ENCODE results near the gene CNGA4.
"Not testable (repeated sequence)": the region's sequence is repeated elsewhere in the genome, so short reads cannot be mapped to it uniquely, and the experiment has no call there.

CNGA4 gene

DNA sequence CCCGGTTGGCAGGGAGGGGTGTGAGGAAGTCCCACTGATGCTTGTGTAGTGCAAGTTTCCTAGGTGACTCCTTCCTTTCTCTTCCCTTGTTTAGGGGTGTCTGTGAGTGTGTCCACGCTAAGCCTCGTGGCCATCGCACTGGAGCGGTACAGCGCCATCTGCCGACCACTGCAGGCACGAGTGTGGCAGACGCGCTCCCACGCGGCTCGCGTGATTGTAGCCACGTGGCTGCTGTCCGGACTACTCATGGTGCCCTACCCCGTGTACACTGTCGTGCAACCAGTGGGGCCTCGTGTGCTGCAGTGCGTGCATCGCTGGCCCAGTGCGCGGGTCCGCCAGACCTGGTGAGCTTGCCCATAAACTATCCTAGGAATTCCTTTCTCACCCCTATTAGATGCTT is 31.1 kb downstream of the CNGA4 start:
- H3K56ac ChIP-seq (ENCODE audit: low read length) = peak overlapping the region; percentile 1
- H3K79me1 ChIP-seq (ENCODE audit: low read length) = no peaks in the 10 kb centered on the region
- H3K4me1 ChIP-seq (ENCODE audit: control insufficient read depth, low read depth, low read length) = peaks cover 3% of the 10 kb centered on the region
- no peak overlapping the region for H3K9ac ChIP-seq (ENCODE audit: low read length)
- H2BK15ac ChIP-seq (replicated peaks; ENCODE audit: low read depth) = no peak overlapping the region
- no peak overlapping the region for H3K4me3 ChIP-seq (ENCODE audit: low read length)
- no peak overlapping the region for H3K18ac ChIP-seq (ENCODE audit: low read length)
- no peak overlapping the region for H4K8ac ChIP-seq (ENCODE audit: low read depth, low read length)
- no peak overlapping the region for H2BK120ac ChIP-seq (ENCODE audit: low read depth, low read length)
- H4K5ac ChIP-seq (ENCODE audit: low read length) = no peak overlapping the region
- no peak overlapping the region for H3K23ac ChIP-seq (ENCODE audit: low read length)
- H3K27ac ChIP-seq (ENCODE audit: low read depth, low read length) = no peak overlapping the region
- H3K36me3 ChIP-seq (ENCODE audit: control insufficient read depth, insufficient read depth, low read length) = no peaks in the 10 kb centered on the region
- H3K79me2 ChIP-seq (ENCODE audit: control insufficient read depth, insufficient read depth, low read length) = no peaks in the 10 kb centered on the region
- no peak overlapping the region for H2BK5ac ChIP-seq (ENCODE audit: low read length)
- H3K4me2 ChIP-seq (ENCODE audit: low read length) = no peak overlapping the region
- no peaks in the 10 kb centered on the region for H3K27me3 ChIP-seq (ENCODE audit: insufficient read depth, low read length, poor library complexity)
- no peak overlapping the region for H2AK5ac ChIP-seq (ENCODE audit: low read length)
- H3K4ac ChIP-seq (ENCODE audit: low read depth, low read length) = no peak overlapping the region
- WGBS (ENCODE audit: extremely low coverage, insufficient coverage, low lambda C conversion rate) = no CpG with 5 or more reads among the region's 24 CpGs
- DNase-seq = no peak

DNA sequence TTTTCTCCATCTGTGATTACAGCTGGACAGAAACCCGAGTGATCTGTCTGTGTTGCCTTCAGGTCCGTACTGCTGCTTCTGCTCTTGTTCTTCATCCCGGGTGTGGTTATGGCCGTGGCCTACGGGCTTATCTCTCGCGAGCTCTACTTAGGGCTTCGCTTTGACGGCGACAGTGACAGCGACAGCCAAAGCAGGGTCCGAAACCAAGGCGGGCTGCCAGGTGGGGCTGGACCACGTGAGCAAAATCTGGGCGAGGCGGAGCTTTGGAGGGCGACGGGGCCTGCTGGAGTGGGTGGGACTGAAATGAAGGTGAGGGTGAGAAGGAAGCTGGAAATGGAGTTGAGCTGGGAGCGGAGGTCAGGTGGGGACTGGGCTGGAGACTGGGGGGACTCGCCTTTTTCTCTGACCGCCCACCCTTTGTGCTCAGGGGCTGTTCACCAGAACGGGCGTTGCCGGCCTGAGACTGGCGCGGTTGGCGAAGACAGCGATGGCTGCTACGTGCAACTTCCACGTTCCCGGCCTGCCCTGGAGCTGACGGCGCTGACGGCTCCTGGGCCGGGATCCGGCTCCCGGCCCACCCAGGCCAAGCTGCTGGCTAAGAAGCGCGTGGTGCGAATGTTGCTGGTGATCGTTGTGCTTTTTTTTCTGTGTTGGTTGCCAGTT is 31.8 kb downstream of the CNGA4 start:
- DNase-seq = no peak
- Histone ChIP-seq H4K5ac (ENCODE audit: low read length) (no peak overlapping the region), H3K4me2 (ENCODE audit: low read length) (no peak overlapping the region), H3K56ac (ENCODE audit: low read length) (no peak overlapping the region), H3K27me3 (ENCODE audit: insufficient read depth, low read length, poor library complexity) (no peaks in the 10 kb centered on the region), H3K9ac (ENCODE audit: low read length) (no peak overlapping the region), H3K4ac (ENCODE audit: low read depth, low read length) (no peak overlapping the region), H3K79me1 (ENCODE audit: low read length) (no peaks in the 10 kb centered on the region), H4K8ac (ENCODE audit: low read depth, low read length) (no peak overlapping the region), H3K23ac (ENCODE audit: low read length) (no peak overlapping the region), H3K79me2 (ENCODE audit: control insufficient read depth, insufficient read depth, low read length) (no peaks in the 10 kb centered on the region), H3K27ac (ENCODE audit: low read depth, low read length) (no peak overlapping the region), H2BK15ac (replicated peaks; ENCODE audit: low read depth) (no peak overlapping the region), H3K18ac (ENCODE audit: low read length) (no peak overlapping the region), H3K4me3 (ENCODE audit: low read length) (no peak overlapping the region), H2AK5ac (ENCODE audit: low read length) (no peak overlapping the region), H2BK5ac (ENCODE audit: low read length) (no peak overlapping the region), H3K36me3 (ENCODE audit: control insufficient read depth, insufficient read depth, low read length) (no peaks in the 10 kb centered on the region), H2BK120ac (ENCODE audit: low read depth, low read length) (no peak overlapping the region), H3K4me1 (ENCODE audit: control insufficient read depth, low read depth, low read length) (peaks cover 3% of the 10 kb centered on the region)
- no CpG with 5 or more reads among the region's 41 CpGs for WGBS (ENCODE audit: extremely low coverage, insufficient coverage, low lambda C conversion rate)

DNA sequence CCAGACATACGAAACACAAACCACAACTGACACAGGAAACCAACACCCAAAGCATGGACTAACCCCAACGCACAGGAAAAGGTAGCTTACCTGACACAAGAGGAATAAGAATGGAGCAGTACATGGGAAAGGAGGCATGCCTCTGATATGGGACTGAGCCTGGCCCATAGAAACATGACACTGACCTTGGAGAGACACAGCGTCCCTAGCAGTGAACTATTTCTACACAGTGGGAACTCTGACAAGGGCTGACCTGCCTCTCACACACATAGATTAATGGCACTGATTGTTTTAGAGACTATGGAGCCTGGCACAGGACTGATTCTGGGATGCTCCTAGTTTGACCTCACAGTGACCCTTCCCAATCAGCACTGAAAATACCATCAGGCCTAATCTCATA is 32.7 kb downstream of the CNGA4 start:
- no peak overlapping the region for H3K56ac ChIP-seq (ENCODE audit: low read length)

GRCh38 chr11:6273188-6273587 is 34.3 kb downstream of the CNGA4 start:
- WGBS (ENCODE audit: extremely low coverage, insufficient coverage, low lambda C conversion rate) = no CpG with 5 or more reads among the region's 4 CpGs
- no peak overlapping the region for H3K4ac ChIP-seq (ENCODE audit: low read depth, low read length)
- H3K23ac ChIP-seq (ENCODE audit: low read length) = no peak overlapping the region
- H2AK5ac ChIP-seq (ENCODE audit: low read length) = no peak overlapping the region
- no peaks in the 10 kb centered on the region for H3K79me1 ChIP-seq (ENCODE audit: low read length)
- no peaks in the 10 kb centered on the region for H3K27me3 ChIP-seq (ENCODE audit: insufficient read depth, low read length, poor library complexity)
- no peak overlapping the region for H3K4me3 ChIP-seq (ENCODE audit: low read length)
- no peaks in the 10 kb centered on the region for H3K79me2 ChIP-seq (ENCODE audit: control insufficient read depth, insufficient read depth, low read length)
- no peak overlapping the region for H2BK15ac ChIP-seq (replicated peaks; ENCODE audit: low read depth)
- H3K4me1 ChIP-seq (ENCODE audit: control insufficient read depth, low read depth, low read length) = peaks cover 3% of the 10 kb centered on the region
- no peak overlapping the region for H3K27ac ChIP-seq (ENCODE audit: low read depth, low read length)
- H3K56ac ChIP-seq (ENCODE audit: low read length) = no peak overlapping the region
- H2BK120ac ChIP-seq (ENCODE audit: low read depth, low read length) = no peak overlapping the region
- H4K8ac ChIP-seq (ENCODE audit: low read depth, low read length) = no peak overlapping the region
- no peak overlapping the region for H4K5ac ChIP-seq (ENCODE audit: low read length)
- no peak overlapping the region for H3K18ac ChIP-seq (ENCODE audit: low read length)
- DNase-seq = no peak
- no peaks in the 10 kb centered on the region for H3K36me3 ChIP-seq (ENCODE audit: control insufficient read depth, insufficient read depth, low read length)
- H3K4me2 ChIP-seq (ENCODE audit: low read length) = no peak overlapping the region
- no peak overlapping the region for H2BK5ac ChIP-seq (ENCODE audit: low read length)
- H3K9ac ChIP-seq (ENCODE audit: low read length) = no peak overlapping the region

More for the DNA sequence above, 32.7 kb downstream of the CNGA4 start:
- Histone ChIP-seq H3K4ac (ENCODE audit: low read depth, low read length) (no peak overlapping the region), H4K8ac (ENCODE audit: low read depth, low read length) (no peak overlapping the region), H3K4me2 (ENCODE audit: low read length) (no peak overlapping the region), H3K27me3 (ENCODE audit: insufficient read depth, low read length, poor library complexity) (no peaks in the 10 kb centered on the region), H4K5ac (ENCODE audit: low read length) (no peak overlapping the region), H2BK120ac (ENCODE audit: low read depth, low read length) (no peak overlapping the region), H3K23ac (ENCODE audit: low read length) (no peak overlapping the region), H3K79me1 (ENCODE audit: low read length) (no peaks in the 10 kb centered on the region), H2AK5ac (ENCODE audit: low read length) (peak overlapping the region; percentile 6), H2BK15ac (replicated peaks; ENCODE audit: low read depth) (no peak overlapping the region), H3K4me1 (ENCODE audit: control insufficient read depth, low read depth, low read length) (peaks cover 3% of the 10 kb centered on the region), H3K4me3 (ENCODE audit: low read length) (no peak overlapping the region), H3K27ac (ENCODE audit: low read depth, low read length) (no peak overlapping the region), H3K36me3 (ENCODE audit: control insufficient read depth, insufficient read depth, low read length) (no peaks in the 10 kb centered on the region), H3K9ac (ENCODE audit: low read length) (no peak overlapping the region), H3K18ac (ENCODE audit: low read length) (no peak overlapping the region), H2BK5ac (ENCODE audit: low read length) (peak overlapping the region; percentile 36), H3K79me2 (ENCODE audit: control insufficient read depth, insufficient read depth, low read length) (no peaks in the 10 kb centered on the region)
- no CpG with 5 or more reads among the region's 3 CpGs for WGBS (ENCODE audit: extremely low coverage, insufficient coverage, low lambda C conversion rate)
- no peak for DNase-seq

- H4K5ac ChIP-seq (ENCODE audit: low read length) = not testable (repeated sequence)
- WGBS (ENCODE audit: extremely low coverage, insufficient coverage, low lambda C conversion rate) = no CpG with 5 or more reads among the region's 7 CpGs
These were observed 41.9 kb downstream of the CNGA4 start for GRCh38 chr11:6280809-6281208.

GRCh38 chr11:6283453-6284023 is 44.6 kb downstream of the CNGA4 start:
- Histone ChIP-seq H3K79me2 (ENCODE audit: control insufficient read depth, insufficient read depth, low read length) (no peaks in the 10 kb centered on the region), H3K36me3 (ENCODE audit: control insufficient read depth, insufficient read depth, low read length) (no peaks in the 10 kb centered on the region), H2BK5ac (ENCODE audit: low read length) (no peak overlapping the region), H3K27me3 (ENCODE audit: insufficient read depth, low read length, poor library complexity) (no peaks in the 10 kb centered on the region), H3K4me2 (ENCODE audit: low read length) (no peak overlapping the region), H3K23ac (ENCODE audit: low read length) (no peak overlapping the region), H2AK5ac (ENCODE audit: low read length) (no peak overlapping the region), H2BK15ac (replicated peaks; ENCODE audit: low read depth) (peak overlapping the region; percentile 67), H4K5ac (ENCODE audit: low read length) (no peak overlapping the region), H4K8ac (ENCODE audit: low read depth, low read length) (no peak overlapping the region), H3K4me1 (ENCODE audit: control insufficient read depth, low read depth, low read length) (peaks cover 5% of the 10 kb centered on the region), H3K27ac (ENCODE audit: low read depth, low read length) (no peak overlapping the region), H3K18ac (ENCODE audit: low read length) (peak overlapping the region; percentile 31), H3K79me1 (ENCODE audit: low read length) (no peaks in the 10 kb centered on the region), H3K4me3 (ENCODE audit: low read length) (no peak overlapping the region), H2BK120ac (ENCODE audit: low read depth, low read length) (no peak overlapping the region), H3K9ac (ENCODE audit: low read length) (no peak overlapping the region), H3K56ac (ENCODE audit: low read length) (no peak overlapping the region), H3K4ac (ENCODE audit: low read depth, low read length) (no peak overlapping the region)
- no CpG with 5 or more reads among the region's 4 CpGs for WGBS (ENCODE audit: extremely low coverage, insufficient coverage, low lambda C conversion rate)
- DNase-seq = no peak

More at GRCh38 chr11:6280809-6281208, 41.9 kb downstream of the CNGA4 start:
- not testable (repeated sequence) for H3K4me2 ChIP-seq (ENCODE audit: low read length); H3K4ac ChIP-seq (ENCODE audit: low read depth, low read length); H3K4me3 ChIP-seq (ENCODE audit: low read length); H3K4me1 ChIP-seq (ENCODE audit: control insufficient read depth, low read depth, low read length); H4K8ac ChIP-seq (ENCODE audit: low read depth, low read length); H3K23ac ChIP-seq (ENCODE audit: low read length); H2AK5ac ChIP-seq (ENCODE audit: low read length); H2BK15ac ChIP-seq (replicated peaks; ENCODE audit: low read depth); H2BK5ac ChIP-seq (ENCODE audit: low read length); H3K27me3 ChIP-seq (ENCODE audit: insufficient read depth, low read length, poor library complexity); H3K79me1 ChIP-seq (ENCODE audit: low read length); H3K79me2 ChIP-seq (ENCODE audit: control insufficient read depth, insufficient read depth, low read length); H3K9ac ChIP-seq (ENCODE audit: low read length); H3K36me3 ChIP-seq (ENCODE audit: control insufficient read depth, insufficient read depth, low read length)
- DNase-seq = peak; percentile 91
- Histone ChIP-seq H3K27ac (ENCODE audit: low read depth, low read length) (peak overlapping the region; percentile 68), H3K18ac (ENCODE audit: low read length) (peak overlapping the region; percentile 46), H2BK120ac (ENCODE audit: low read depth, low read length) (peak overlapping the region; percentile 68), H3K56ac (ENCODE audit: low read length) (peak overlapping the region; percentile 71)

Data from mesendoderm (in vitro differentiated cells).